Fibroblast of peridontal ligament (primary cell): Measurements from ENCODE around the gene TAPT1.
A peak's percentile ranks its signal among the peaks of the same experiment; 100 is the strongest.
"Not testable (repeated sequence)": the region's sequence is repeated elsewhere in the genome, so short reads cannot be mapped to it uniquely, and the experiment has no call there.

Experiments used
- DNase-seq: peaks from one replicate; pipeline ENCODE4 v3.0.0-alpha.2; 2010; ENCODE audit errors: extremely low read depth

Gene TAPT1

DNA sequence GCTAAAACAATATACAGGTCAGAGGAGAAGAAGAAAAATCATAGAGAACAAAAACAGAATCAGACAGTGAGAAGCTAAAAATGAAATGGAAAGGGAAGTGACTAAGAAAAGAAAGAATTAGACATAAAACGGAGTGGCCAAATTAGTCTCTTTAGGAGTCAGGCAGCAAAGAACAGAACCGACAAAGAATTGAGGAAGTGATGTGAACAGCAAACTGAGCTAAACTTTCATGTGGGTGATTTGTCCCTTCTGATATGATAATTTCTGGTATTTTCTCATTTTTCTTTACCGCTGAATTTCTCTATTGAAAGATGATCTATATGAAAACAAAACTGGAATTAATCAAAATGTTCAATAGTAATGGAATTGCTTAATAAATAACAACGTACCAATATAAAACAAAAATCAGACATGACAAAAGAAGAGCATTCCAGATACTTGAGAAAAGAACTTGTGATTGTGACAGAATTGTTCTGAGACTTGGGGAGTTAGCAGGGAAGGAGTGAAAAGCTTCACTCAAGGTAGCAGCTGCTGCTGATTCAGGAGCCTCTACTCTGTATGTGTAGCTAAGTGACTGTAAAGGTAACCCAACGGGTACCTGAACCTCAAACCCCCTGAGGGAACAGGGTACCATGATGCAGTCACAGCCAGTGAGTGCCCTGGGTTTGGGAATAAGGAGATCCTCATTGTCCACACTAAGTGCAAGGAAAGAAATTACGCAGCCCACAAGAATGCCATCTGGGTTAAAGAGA lies 8.8 kb downstream of the TAPT1 start:
- no peak for DNase-seq

GRCh38 chr4:16213121-16213520 lies 13.2 kb downstream of the TAPT1 start:
- DNase-seq: no peak

GRCh38 chr4:16212138-16212782 lies 14.0 kb downstream of the TAPT1 start:
- no peak for DNase-seq

- DNase-seq: no peak
These were observed 18.9 kb downstream of the TAPT1 start for GRCh38 chr4:16207409-16207808.

DNA sequence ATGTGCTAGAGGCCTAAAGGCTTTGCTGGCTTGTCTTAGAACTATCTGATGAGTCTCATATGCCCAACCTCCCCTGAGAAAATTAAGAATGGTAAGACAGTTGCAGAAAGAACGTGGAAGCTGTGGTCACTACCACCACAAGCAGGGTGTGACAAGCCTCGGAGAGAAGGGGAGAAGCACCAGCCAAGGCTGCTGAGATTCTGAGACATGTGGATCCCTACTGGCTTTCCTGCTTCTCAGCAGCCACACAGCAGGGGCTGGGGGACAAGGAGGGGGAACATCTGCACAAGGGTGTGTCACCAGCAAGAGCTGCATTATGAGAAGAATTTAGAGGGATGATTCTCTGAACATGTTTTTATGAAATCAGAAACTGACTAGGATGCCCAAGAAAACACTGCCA lies 19.4 kb downstream of the TAPT1 start:
- no peak for DNase-seq

DNA sequence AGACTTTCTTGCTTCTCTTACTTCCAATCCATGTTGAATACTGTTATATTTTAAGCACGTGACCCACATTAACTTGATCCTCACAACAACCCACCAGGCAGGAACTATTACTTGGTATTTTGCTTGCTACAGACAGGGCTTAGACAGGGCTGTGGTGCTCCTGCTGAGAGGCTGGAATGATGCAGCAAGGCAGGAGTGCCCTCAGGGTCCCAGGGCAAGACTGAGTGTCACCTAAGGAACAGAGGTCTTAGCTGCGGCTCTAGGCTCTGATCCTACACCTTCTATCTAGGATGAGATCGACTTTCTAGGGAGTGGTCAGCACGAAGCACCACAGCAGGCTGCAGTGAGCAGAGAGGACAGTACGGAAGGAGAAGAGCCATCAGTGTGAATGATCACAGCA lies 20.0 kb downstream of the TAPT1 start:
- DNase-seq: no peak

- no peak for DNase-seq
These were observed 20.7 kb downstream of the TAPT1 start for GRCh38 chr4:16205298-16206164.

- no peak for DNase-seq
These were observed 21.8 kb downstream of the TAPT1 start for GRCh38 chr4:16204505-16204904.

GRCh38 chr4:16203083-16203482 lies 23.2 kb downstream of the TAPT1 start:
- DNase-seq: no peak

- no peak for DNase-seq
These were observed 23.7 kb downstream of the TAPT1 start for GRCh38 chr4:16202598-16202997.

- DNase-seq: peak; percentile 62
These were observed 27.2 kb downstream of the TAPT1 start for GRCh38 chr4:16199093-16199492.

GRCh38 chr4:16197876-16198665 lies 28.2 kb downstream of the TAPT1 start:
- DNase-seq: no peak

GRCh38 chr4:16196482-16197393 lies 29.5 kb downstream of the TAPT1 start:
- peak; percentile 89 for DNase-seq

GRCh38 chr4:16195209-16195608 lies 31.1 kb downstream of the TAPT1 start:
- DNase-seq: no peak

- DNase-seq: not testable (repeated sequence)
These were observed 31.5 kb downstream of the TAPT1 start for GRCh38 chr4:16194798-16195197.

DNA sequence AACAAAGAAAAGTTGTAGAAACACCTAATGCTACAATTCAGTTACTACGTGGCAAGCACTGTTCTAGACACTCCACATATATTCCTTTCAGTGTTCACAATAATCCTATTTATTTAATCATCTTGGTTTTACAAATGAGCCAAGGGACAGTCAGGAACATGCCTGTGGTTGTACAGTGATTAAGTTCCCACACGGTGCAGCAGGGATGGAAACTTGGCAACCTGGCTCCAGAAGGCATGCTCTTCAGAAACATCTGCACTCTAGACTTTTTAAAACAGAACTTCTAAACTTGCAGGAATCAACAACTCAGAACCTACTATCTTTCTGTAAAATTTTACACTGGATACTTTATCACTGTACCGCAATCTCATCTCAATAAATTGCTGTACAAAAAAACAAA lies 32.1 kb downstream of the TAPT1 start:
- DNase-seq: peak; percentile 68

GRCh38 chr4:16192631-16193518 lies 33.4 kb downstream of the TAPT1 start:
- DNase-seq: peak; percentile 81

GRCh38 chr4:16192057-16192456 lies 34.2 kb downstream of the TAPT1 start:
- DNase-seq: no peak

- no peak for DNase-seq
These were observed 38.8 kb downstream of the TAPT1 start for GRCh38 chr4:16187455-16187854.

DNA sequence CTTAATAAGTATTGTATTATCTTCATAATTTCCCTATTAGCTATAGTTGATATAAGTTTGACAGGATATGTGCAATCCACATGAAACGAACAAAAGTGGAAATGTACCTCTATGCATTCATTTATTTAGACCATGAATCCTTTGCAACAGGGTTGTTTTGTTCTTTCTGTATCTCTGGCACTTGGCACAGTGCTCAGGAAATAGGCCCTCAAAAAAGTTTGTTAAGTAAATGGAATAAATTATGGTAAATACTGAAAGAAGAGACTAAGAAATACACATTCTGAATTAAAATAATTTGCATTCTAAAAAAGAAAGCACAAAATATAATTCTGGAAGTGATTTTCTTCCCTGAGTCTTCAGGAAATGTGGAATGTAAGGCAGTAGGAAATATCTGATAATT lies 39.3 kb downstream of the TAPT1 start:
- no peak for DNase-seq
